ENCODE data around the gene NRXN3. TPM values are rescaled to one million over a fixed set of nuclear protein-coding genes. Genes with fewer than 3 reads are reported as not detected.
A peak's percentile ranks its signal among the peaks of the same experiment; 100 is the strongest.

Gene NRXN3
- polyA plus RNA-seq, 3 donors: 6.4 to 7.9 (median 6.9) TPM

- DNase-seq (ENCODE audit: extremely low read depth in 1 of 11, low read depth in 9 of 11, low spot score in 4 of 11): no peak
Measured at GRCh38 chr14:79638672-79639266, 1468.6 kb downstream of the NRXN3 start.

- DNase-seq (ENCODE audit: extremely low read depth in 1 of 11, low read depth in 9 of 11, low spot score in 4 of 11): no peak
Measured at GRCh38 chr14:79639613-79640012, 1469.4 kb downstream of the NRXN3 start.

GRCh38 chr14:79641371-79641770, 1471.2 kb downstream of the NRXN3 start:
- DNase-seq (ENCODE audit: extremely low read depth in 1 of 11, low read depth in 9 of 11, low spot score in 4 of 11): no peak

- DNase-seq (ENCODE audit: extremely low read depth in 1 of 11, low read depth in 9 of 11, low spot score in 4 of 11): no peak
Measured at GRCh38 chr14:79643132-79643531, 1473.0 kb downstream of the NRXN3 start.

GRCh38 chr14:79645753-79646362, 1475.7 kb downstream of the NRXN3 start:
- DNase-seq (ENCODE audit: extremely low read depth in 1 of 11, low read depth in 9 of 11, low spot score in 4 of 11): no peak

GRCh38 chr14:79649856-79650255, 1479.7 kb downstream of the NRXN3 start:
- no peak for DNase-seq (ENCODE audit: extremely low read depth in 1 of 11, low read depth in 9 of 11, low spot score in 4 of 11)

GRCh38 chr14:79652513-79653307, 1482.5 kb downstream of the NRXN3 start:
- DNase-seq (ENCODE audit: extremely low read depth in 1 of 11, low read depth in 9 of 11, low spot score in 4 of 11): no peak

GRCh38 chr14:79656056-79656455, 1485.9 kb downstream of the NRXN3 start:
- no peak for DNase-seq (ENCODE audit: extremely low read depth in 1 of 11, low read depth in 9 of 11, low spot score in 4 of 11)

GRCh38 chr14:79656496-79656895, 1486.3 kb downstream of the NRXN3 start:
- no peak for DNase-seq (ENCODE audit: extremely low read depth in 1 of 11, low read depth in 9 of 11, low spot score in 4 of 11)

GRCh38 chr14:79658221-79658620, 1488.0 kb downstream of the NRXN3 start:
- no peak for DNase-seq (ENCODE audit: extremely low read depth in 1 of 11, low read depth in 9 of 11, low spot score in 4 of 11)

- DNase-seq (ENCODE audit: extremely low read depth in 1 of 11, low read depth in 9 of 11, low spot score in 4 of 11): no peak
Measured at GRCh38 chr14:79658769-79659168, 1488.6 kb downstream of the NRXN3 start.

- DNase-seq (ENCODE audit: extremely low read depth in 1 of 11, low read depth in 9 of 11, low spot score in 4 of 11): peak in 3 of 11 donors; percentile 13 to 48 (median 36)
Measured at GRCh38 chr14:79660053-79660939, 1490.1 kb downstream of the NRXN3 start.

- DNase-seq (ENCODE audit: extremely low read depth in 1 of 11, low read depth in 9 of 11, low spot score in 4 of 11): no peak
Measured at GRCh38 chr14:79661752-79662151, 1491.6 kb downstream of the NRXN3 start.

- DNase-seq (ENCODE audit: extremely low read depth in 1 of 11, low read depth in 9 of 11, low spot score in 4 of 11): no peak
Measured at GRCh38 chr14:79663453-79663852, 1493.3 kb downstream of the NRXN3 start.

- DNase-seq (ENCODE audit: extremely low read depth in 1 of 11, low read depth in 9 of 11, low spot score in 4 of 11): no peak
Measured at GRCh38 chr14:79665556-79665955, 1495.4 kb downstream of the NRXN3 start.

GRCh38 chr14:79668951-79669350, 1498.8 kb downstream of the NRXN3 start:
- DNase-seq (ENCODE audit: extremely low read depth in 1 of 11, low read depth in 9 of 11, low spot score in 4 of 11): peak in 4 of 11 donors; percentile 12 to 42 (median 28)

GRCh38 chr14:79670811-79671210, 1500.6 kb downstream of the NRXN3 start:
- no peak for DNase-seq (ENCODE audit: extremely low read depth in 1 of 11, low read depth in 9 of 11, low spot score in 4 of 11)

- no peak for DNase-seq (ENCODE audit: extremely low read depth in 1 of 11, low read depth in 9 of 11, low spot score in 4 of 11)
Measured at GRCh38 chr14:79680087-79680486, 1509.9 kb downstream of the NRXN3 start.

GRCh38 chr14:79686196-79686595, 1516.0 kb downstream of the NRXN3 start:
- no peak for DNase-seq (ENCODE audit: extremely low read depth in 1 of 11, low read depth in 9 of 11, low spot score in 4 of 11)
